Measurements from ENCODE around the gene RGS7.
"Not testable (repeated sequence)": the region's sequence is repeated elsewhere in the genome, so short reads cannot be mapped to it uniquely, and the experiment has no call there.

Gene RGS7

DNA sequence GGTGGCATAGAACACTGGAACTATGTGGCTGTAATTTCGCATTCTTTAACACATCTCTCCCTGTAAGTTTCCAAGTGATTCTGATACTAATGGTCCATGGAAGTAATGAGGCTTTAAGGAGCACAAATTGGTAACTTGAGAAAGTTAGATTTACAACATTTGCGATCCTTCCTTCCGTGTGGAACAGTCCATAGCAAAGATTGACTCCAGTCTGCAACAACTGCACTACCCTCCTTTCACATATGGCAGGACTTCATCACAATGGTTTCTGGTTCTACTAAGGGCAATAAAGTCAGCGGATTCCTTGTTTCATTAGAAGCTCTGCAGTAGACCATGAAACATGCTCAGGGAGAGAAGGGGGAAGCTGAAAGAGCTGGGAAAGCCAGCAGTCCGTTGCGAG is 261.2 kb downstream of the RGS7 start:
- Mint-ChIP-seq H3K27ac (no peak overlapping the region), H3K27me3 (no peaks in the 10 kb centered on the region), H3K9me3 (ENCODE audit: low read depth) (peaks cover 6% of the 10 kb centered on the region), H3K4me3 (no peak overlapping the region), H3K4me1 (ENCODE audit: low read depth) (no peaks in the 10 kb centered on the region), H3K36me3 (no peaks in the 10 kb centered on the region)

- H3K4me1 Mint-ChIP-seq (ENCODE audit: low read depth) = no peaks in the 10 kb centered on the region
- H3K4me3 Mint-ChIP-seq = no peak overlapping the region
- no peak overlapping the region for H3K27ac Mint-ChIP-seq
- no peaks in the 10 kb centered on the region for H3K36me3 Mint-ChIP-seq
- peaks cover 1% of the 10 kb centered on the region for H3K27me3 Mint-ChIP-seq
- peaks cover 4% of the 10 kb centered on the region for H3K9me3 Mint-ChIP-seq (ENCODE audit: low read depth)
These were observed 266.2 kb downstream of the RGS7 start for GRCh38 chr1:241090798-241091197.

DNA sequence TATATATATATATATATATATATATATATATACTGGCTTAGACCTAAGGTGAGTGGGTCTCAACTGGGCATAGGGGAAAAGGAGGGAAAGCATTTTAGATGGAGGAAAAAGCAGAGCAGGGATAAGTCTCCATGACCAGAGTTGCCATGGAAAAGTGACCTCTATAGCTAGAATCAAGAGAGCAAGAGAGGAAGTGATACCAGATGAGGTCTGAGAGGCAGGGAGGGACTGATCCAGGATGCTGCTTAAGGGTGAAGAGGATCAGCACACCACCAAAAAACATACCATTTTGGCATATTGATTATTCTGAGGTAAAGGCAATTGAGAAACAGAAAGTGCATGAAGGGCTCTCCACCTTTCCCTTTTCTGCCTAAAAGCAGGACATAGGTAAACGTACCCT is 267.9 kb downstream of the RGS7 start:
- not testable (repeated sequence) for H3K36me3 Mint-ChIP-seq; H3K4me1 Mint-ChIP-seq (ENCODE audit: low read depth); H3K4me3 Mint-ChIP-seq; H3K27ac Mint-ChIP-seq; H3K9me3 Mint-ChIP-seq (ENCODE audit: low read depth); H3K27me3 Mint-ChIP-seq

- H3K4me3 Mint-ChIP-seq; H3K27me3 Mint-ChIP-seq; H3K4me1 Mint-ChIP-seq (ENCODE audit: low read depth); H3K36me3 Mint-ChIP-seq; H3K9me3 Mint-ChIP-seq (ENCODE audit: low read depth); H3K27ac Mint-ChIP-seq: not testable (repeated sequence)
These were observed 268.9 kb downstream of the RGS7 start for GRCh38 chr1:241088075-241088474.

DNA sequence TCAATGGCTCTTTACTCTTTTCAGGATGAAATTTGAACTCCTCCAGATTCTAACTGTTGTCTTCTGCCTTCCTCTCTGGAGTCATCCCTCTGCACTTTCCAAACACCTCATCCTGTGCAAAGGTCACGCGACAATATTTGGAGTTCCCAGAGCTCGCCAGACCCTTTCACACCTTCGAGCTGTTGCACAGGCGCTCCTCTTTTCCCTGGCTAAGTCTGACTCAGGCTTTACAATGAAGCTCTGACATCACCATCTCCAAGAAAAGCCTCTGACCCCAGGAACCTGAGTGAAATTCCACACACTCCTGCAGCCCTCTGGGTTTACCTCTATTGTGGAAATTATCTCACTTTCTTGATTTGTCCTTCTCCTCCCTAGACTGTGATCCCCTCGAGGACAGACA is 270.3 kb downstream of the RGS7 start:
- Mint-ChIP-seq H3K9me3 (ENCODE audit: low read depth) (no peaks in the 10 kb centered on the region), H3K36me3 (no peaks in the 10 kb centered on the region), H3K4me1 (ENCODE audit: low read depth) (no peaks in the 10 kb centered on the region), H3K27me3 (peaks cover 1% of the 10 kb centered on the region), H3K4me3 (no peak overlapping the region), H3K27ac (no peak overlapping the region)

- Mint-ChIP-seq H3K4me3 (no peak overlapping the region), H3K27me3 (peaks cover 1% of the 10 kb centered on the region)
These were observed 273.7 kb downstream of the RGS7 start for GRCh38 chr1:241083285-241083684.

GRCh38 chr1:241081473-241081872 is 275.5 kb downstream of the RGS7 start:
- no peaks in the 10 kb centered on the region for H3K27me3 Mint-ChIP-seq
- no peaks in the 10 kb centered on the region for H3K9me3 Mint-ChIP-seq (ENCODE audit: low read depth)
- H3K4me1 Mint-ChIP-seq (ENCODE audit: low read depth) = no peaks in the 10 kb centered on the region
- H3K4me3 Mint-ChIP-seq = no peak overlapping the region
- H3K27ac Mint-ChIP-seq = no peak overlapping the region
- no peaks in the 10 kb centered on the region for H3K36me3 Mint-ChIP-seq

More at GRCh38 chr1:241083285-241083684, 273.7 kb downstream of the RGS7 start:
- Mint-ChIP-seq H3K9me3 (ENCODE audit: low read depth) (no peaks in the 10 kb centered on the region), H3K36me3 (no peaks in the 10 kb centered on the region), H3K4me1 (ENCODE audit: low read depth) (no peaks in the 10 kb centered on the region), H3K27ac (no peak overlapping the region)

- Mint-ChIP-seq H3K4me1 (ENCODE audit: low read depth) (no peaks in the 10 kb centered on the region), H3K4me3 (no peak overlapping the region), H3K36me3 (no peaks in the 10 kb centered on the region), H3K9me3 (ENCODE audit: low read depth) (no peaks in the 10 kb centered on the region), H3K27me3 (no peaks in the 10 kb centered on the region), H3K27ac (no peak overlapping the region)
These were observed 277.5 kb downstream of the RGS7 start for GRCh38 chr1:241079459-241079858.

GRCh38 chr1:241079047-241079446 is 278.0 kb downstream of the RGS7 start:
- H3K27me3 Mint-ChIP-seq = no peaks in the 10 kb centered on the region

DNA sequence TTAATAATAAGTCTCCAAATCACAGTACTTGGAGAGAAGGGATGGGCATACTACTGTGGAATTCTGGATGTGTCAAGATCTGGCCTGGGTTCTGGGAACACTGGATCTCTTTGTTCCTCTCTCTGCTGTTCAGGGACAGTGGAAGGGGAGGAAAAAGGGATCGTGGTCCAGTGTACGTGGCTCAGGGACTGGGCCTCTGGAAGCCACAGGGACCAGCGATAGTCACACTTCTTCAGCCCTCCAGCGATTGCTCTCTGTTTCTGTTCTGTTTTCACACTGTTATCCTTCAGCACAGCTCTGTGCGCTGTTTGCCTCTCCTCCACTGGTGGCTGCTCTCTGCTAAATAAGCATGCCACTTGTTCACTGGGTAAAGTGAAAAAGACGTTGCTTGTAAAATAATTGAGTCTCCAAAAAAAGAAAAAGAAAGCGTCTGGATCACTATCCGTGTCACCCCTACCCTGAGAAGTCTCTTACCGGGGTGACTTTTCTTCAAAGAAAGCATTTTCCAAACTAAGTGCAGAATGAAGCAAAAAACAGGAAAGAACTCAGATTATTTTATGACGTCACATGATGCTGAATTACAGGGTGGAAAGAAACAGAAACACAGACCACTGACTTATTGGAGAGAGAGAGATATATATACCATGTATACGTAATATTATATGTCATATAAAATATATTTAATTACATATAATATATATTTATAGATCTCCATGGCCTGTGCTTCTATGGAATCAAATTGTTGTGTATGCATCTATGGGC is 279.4 kb downstream of the RGS7 start:
- Mint-ChIP-seq H3K36me3 (no peaks in the 10 kb centered on the region), H3K4me1 (ENCODE audit: low read depth) (no peaks in the 10 kb centered on the region), H3K9me3 (ENCODE audit: low read depth) (no peaks in the 10 kb centered on the region), H3K27me3 (no peaks in the 10 kb centered on the region), H3K27ac (no peak overlapping the region), H3K4me3 (no peak overlapping the region)

More at GRCh38 chr1:241079047-241079446, 278.0 kb downstream of the RGS7 start:
- H3K9me3 Mint-ChIP-seq (ENCODE audit: low read depth) = no peaks in the 10 kb centered on the region
- H3K36me3 Mint-ChIP-seq = no peaks in the 10 kb centered on the region
- H3K4me3 Mint-ChIP-seq = no peak overlapping the region
- no peak overlapping the region for H3K27ac Mint-ChIP-seq
- H3K4me1 Mint-ChIP-seq (ENCODE audit: low read depth) = no peaks in the 10 kb centered on the region

DNA sequence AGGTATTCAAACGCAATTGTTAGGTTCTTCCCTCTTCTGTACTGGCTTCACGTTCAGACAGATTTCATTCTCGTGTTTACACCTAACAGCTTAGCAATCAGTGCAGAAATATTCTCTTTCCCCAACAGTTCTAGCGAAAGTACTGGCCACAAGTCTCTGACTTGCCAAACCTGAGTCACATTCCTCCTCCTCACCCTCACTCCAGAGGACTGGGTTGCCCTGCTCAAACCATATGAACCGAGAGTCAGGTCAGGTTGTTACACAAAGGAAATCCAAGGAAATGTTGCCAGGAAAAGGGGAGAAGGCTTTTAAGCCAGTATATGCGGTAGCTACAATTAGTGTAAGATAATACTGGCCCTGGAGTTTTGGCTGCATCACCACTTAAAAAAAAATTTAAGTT is 282.5 kb downstream of the RGS7 start:
- H3K36me3 Mint-ChIP-seq = no peaks in the 10 kb centered on the region

DNA sequence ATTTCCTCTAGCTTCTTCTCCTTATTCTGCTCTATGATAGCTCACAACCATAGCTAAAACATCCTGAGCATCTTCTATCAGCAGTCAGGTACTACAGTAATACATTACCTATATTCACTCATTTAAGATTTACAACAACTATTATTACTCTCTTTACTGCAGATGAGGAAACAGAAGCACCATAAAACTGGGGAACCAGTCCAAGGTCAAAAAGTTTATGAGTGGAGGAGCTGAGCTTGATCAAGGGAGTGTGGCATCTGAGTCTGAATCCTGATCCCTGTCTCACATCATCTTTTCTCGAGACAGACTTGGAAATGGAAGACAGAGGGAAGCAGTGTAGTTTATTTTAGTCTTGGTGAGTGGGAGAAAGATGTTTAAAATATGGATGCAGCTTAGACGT is 288.6 kb downstream of the RGS7 start:
- H3K9me3 Mint-ChIP-seq (ENCODE audit: low read depth) = no peaks in the 10 kb centered on the region

More for the DNA sequence above, 282.5 kb downstream of the RGS7 start:
- Mint-ChIP-seq H3K27ac (no peak overlapping the region), H3K9me3 (ENCODE audit: low read depth) (no peaks in the 10 kb centered on the region), H3K4me3 (no peak overlapping the region), H3K27me3 (no peaks in the 10 kb centered on the region), H3K4me1 (ENCODE audit: low read depth) (no peaks in the 10 kb centered on the region)

DNA sequence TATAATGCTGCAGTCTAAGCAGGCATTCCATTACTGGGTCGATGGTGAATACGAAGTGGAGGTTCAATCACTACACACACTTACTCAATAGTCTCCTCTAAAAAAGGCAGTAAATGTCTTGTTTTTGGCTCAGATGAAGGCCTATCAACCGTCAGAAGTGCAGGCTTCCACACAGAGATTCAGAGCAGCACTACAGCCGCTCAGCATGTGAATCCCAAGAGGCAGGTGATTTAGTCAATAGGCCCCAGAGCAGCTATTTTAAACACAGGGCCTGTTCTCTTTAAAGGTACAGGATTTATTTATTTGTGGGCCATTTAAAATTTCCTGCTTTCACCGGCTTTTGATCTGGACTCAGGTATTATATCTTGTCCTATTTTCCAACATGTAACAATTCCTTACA is 293.7 kb downstream of the RGS7 start:
- Mint-ChIP-seq H3K4me3 (no peak overlapping the region), H3K9me3 (ENCODE audit: low read depth) (no peaks in the 10 kb centered on the region), H3K4me1 (ENCODE audit: low read depth) (no peaks in the 10 kb centered on the region), H3K27ac (no peak overlapping the region), H3K27me3 (no peaks in the 10 kb centered on the region), H3K36me3 (no peaks in the 10 kb centered on the region)

More for the DNA sequence above, 288.6 kb downstream of the RGS7 start:
- H3K4me3 Mint-ChIP-seq = no peak overlapping the region
- no peaks in the 10 kb centered on the region for H3K4me1 Mint-ChIP-seq (ENCODE audit: low read depth)
- H3K36me3 Mint-ChIP-seq = no peaks in the 10 kb centered on the region
- H3K27ac Mint-ChIP-seq = no peak overlapping the region
- no peaks in the 10 kb centered on the region for H3K27me3 Mint-ChIP-seq

DNA sequence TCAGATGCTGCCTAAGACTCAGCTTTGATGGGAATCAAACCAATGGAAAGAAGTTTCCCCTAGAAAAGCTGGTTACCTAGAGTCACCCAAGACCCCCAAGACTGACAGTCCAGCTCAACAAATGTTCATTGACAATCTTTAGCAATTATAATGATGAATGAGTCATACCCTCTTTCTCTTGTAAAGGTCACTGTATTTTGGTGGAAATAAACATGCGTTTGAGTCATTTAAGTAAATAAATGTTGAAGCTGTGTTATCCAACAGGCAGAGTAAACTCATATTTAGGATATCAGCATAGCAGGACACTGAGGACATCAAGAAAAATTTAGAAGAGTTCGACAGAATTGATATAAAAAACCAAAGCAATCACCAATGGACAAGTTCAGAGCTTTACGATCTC is 295.9 kb downstream of the RGS7 start:
- Mint-ChIP-seq H3K27ac (no peak overlapping the region), H3K9me3 (ENCODE audit: low read depth) (no peaks in the 10 kb centered on the region), H3K36me3 (no peaks in the 10 kb centered on the region), H3K4me1 (ENCODE audit: low read depth) (no peaks in the 10 kb centered on the region), H3K27me3 (no peaks in the 10 kb centered on the region), H3K4me3 (no peak overlapping the region)

GRCh38 chr1:241048622-241049021 is 308.4 kb downstream of the RGS7 start:
- no peaks in the 10 kb centered on the region for H3K36me3 Mint-ChIP-seq
- H3K27me3 Mint-ChIP-seq = no peaks in the 10 kb centered on the region
- no peaks in the 10 kb centered on the region for H3K4me1 Mint-ChIP-seq (ENCODE audit: low read depth)
- peaks cover 9% of the 10 kb centered on the region for H3K9me3 Mint-ChIP-seq (ENCODE audit: low read depth)
- H3K4me3 Mint-ChIP-seq = no peak overlapping the region
- H3K27ac Mint-ChIP-seq = no peak overlapping the region

DNA sequence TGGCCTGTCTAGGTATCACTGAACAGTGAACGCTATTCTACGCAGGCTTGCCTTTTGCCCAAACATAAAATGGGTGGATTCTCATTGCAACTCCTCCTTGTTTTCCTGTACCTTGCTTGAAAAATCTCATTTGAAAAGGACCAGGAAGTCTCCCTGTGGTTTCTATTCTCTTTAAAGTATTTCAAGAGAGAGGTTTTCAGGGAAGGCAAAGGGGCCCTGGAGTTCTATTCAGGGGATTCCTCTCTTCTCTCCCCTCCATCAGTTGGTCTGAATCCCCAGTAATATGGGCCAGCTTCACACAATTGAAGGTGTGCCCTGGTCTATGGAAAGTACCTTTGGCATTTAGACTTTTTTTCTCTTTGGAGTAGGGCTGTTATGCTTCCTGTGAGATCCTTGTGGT is 311.3 kb downstream of the RGS7 start:
- Mint-ChIP-seq H3K27ac (no peak overlapping the region), H3K4me1 (ENCODE audit: low read depth) (no peaks in the 10 kb centered on the region), H3K9me3 (ENCODE audit: low read depth) (peaks cover 9% of the 10 kb centered on the region), H3K27me3 (no peaks in the 10 kb centered on the region), H3K4me3 (no peak overlapping the region), H3K36me3 (no peaks in the 10 kb centered on the region)
